Astrocyte of the cerebellum (primary cell): Measurements from ENCODE around the gene TCERG1L.

ENCODE experiments used
- DNase-seq: peaks from one replicate; pipeline ENCODE4 v3.0.0-alpha.2; 2011; ENCODE audit warnings: low read depth
- H3K4me3 ChIP-seq: 2 replicates; pipeline ENCODE4 v1.5.1; 2011; ENCODE audit warnings: mild to moderate bottlenecking, low read depth, low read length, moderate library complexity
- CTCF ChIP-seq: IDR thresholded peaks from 2 replicates; pipeline ENCODE4 v1.5.1; 2012; ENCODE audit warnings: low read length, low read depth, moderate library complexity, mild to moderate bottlenecking; ENCODE audit errors: missing control alignments
- in situ Hi-C: cut with HindIII; loops from 2 replicates; pipeline ENCODE4 v1.10.0; 2017; ENCODE audit warnings: low sequenced_read_pairs

The TCERG1L gene

GRCh38 chr10:131181456-131181855 is 130.1 kb downstream of the TCERG1L start:
- no peak for TF ChIP-seq CTCF
- no peak overlapping the region for H3K4me3 ChIP-seq
- no peak for DNase-seq
- in situ Hi-C loops = no loop called here

GRCh38 chr10:131180740-131181415 is 130.6 kb downstream of the TCERG1L start:
- in situ Hi-C loops = no loop called here
- no peak for TF ChIP-seq CTCF
- no peak for DNase-seq
- H3K4me3 ChIP-seq = no peak overlapping the region

- no peak overlapping the region for H3K4me3 ChIP-seq
- in situ Hi-C loops = no loop called here
- no peak for TF ChIP-seq CTCF
- no peak for DNase-seq
Observed at GRCh38 chr10:131180086-131180485, 131.4 kb downstream of the TCERG1L start.

- no peak for DNase-seq
- in situ Hi-C loops = no loop called here
Observed at GRCh38 chr10:131179361-131179760, 132.2 kb downstream of the TCERG1L start.

GRCh38 chr10:131178521-131179331 is 132.8 kb downstream of the TCERG1L start:
- in situ Hi-C loops = no loop called here
- TF ChIP-seq CTCF = no peak
- DNase-seq = no peak
- H3K4me3 ChIP-seq = no peak overlapping the region

More at GRCh38 chr10:131179361-131179760, 132.2 kb downstream of the TCERG1L start:
- no peak for TF ChIP-seq CTCF
- H3K4me3 ChIP-seq = no peak overlapping the region

- in situ Hi-C loops = no loop called here
- H3K4me3 ChIP-seq = no peak overlapping the region
- TF ChIP-seq CTCF = no peak
- DNase-seq = no peak
Observed at GRCh38 chr10:131177431-131178327, 133.8 kb downstream of the TCERG1L start.
